GM06990 (cell line): ENCODE data around the gene LENG9.

Experiments
- DNase-seq: peaks from one replicate; pipeline ENCODE4 v3.0.0-alpha.2; 2011; ENCODE audit not compliant: insufficient read length; ENCODE audit errors: extremely low read depth
- H3K27me3 ChIP-seq: replicated peaks from 2 replicates; pipeline ENCODE4 v1.6.0; 2011; ENCODE audit warnings: low read length; ENCODE audit not compliant: control insufficient read depth, insufficient read depth
- H3K36me3 ChIP-seq: 2 replicates; pipeline ENCODE4 v1.5.1; 2011; ENCODE audit warnings: low read length; ENCODE audit not compliant: control insufficient read depth, insufficient read depth
- H3K4me3 ChIP-seq: replicated peaks from 2 replicates; pipeline ENCODE4 v1.5.1; 2011; ENCODE audit warnings: low read depth, mild to moderate bottlenecking, control low read depth, low read length
- CTCF ChIP-seq: IDR thresholded peaks from 2 replicates; pipeline ENCODE4 v1.5.1; 2011; ENCODE audit warnings: low read length, control low read depth, mild to moderate bottlenecking, inconsistent platforms; ENCODE audit not compliant: insufficient read depth, poor library complexity, severe bottlenecking

Gene LENG9

DNA sequence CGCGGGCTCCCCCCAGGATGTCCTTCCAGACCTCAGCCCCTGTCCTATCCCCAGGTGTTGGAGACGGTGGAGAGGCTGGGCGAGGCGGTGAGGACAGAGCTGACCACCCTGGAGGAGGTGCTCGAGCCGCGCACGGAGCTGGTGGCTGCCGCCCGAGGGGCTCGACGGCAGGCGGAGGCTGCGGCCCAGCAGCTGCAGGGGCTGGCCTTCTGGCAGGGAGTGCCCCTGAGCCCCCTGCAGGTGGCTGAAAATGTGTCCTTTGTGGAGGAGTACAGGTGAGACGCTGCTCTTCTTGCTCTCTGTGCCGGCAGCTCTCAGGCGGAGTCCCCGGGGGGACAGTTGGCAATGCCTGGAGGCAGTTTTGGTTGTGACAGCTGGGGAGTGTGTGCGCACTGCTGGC, 41.4 kb downstream of the LENG9 start:
- Histone ChIP-seq H3K27me3 (no peaks in the 10 kb centered on the region; the same call in 1 of the 2 replicates), H3K4me3 (no peak overlapping the region), H3K36me3 (no peaks in the 10 kb centered on the region)
- TF ChIP-seq CTCF, result no peak
- no peak for DNase-seq

GRCh38 chr19:54421521-54421920, 42.1 kb downstream of the LENG9 start:
- H3K4me3 ChIP-seq, result no peak overlapping the region
- TF ChIP-seq CTCF, result no peak
- H3K36me3 ChIP-seq, result no peaks in the 10 kb centered on the region
- no peaks in the 10 kb centered on the region; the same call in 1 of the 2 replicates for H3K27me3 ChIP-seq
- no peak for DNase-seq

- DNase-seq, result no peak
- Histone ChIP-seq H3K27me3 (no peaks in the 10 kb centered on the region; the same call in 1 of the 2 replicates), H3K4me3 (no peak overlapping the region), H3K36me3 (no peaks in the 10 kb centered on the region)
- TF ChIP-seq CTCF, result no peak
Measured at GRCh38 chr19:54421169-54421516, 42.4 kb downstream of the LENG9 start.

DNA sequence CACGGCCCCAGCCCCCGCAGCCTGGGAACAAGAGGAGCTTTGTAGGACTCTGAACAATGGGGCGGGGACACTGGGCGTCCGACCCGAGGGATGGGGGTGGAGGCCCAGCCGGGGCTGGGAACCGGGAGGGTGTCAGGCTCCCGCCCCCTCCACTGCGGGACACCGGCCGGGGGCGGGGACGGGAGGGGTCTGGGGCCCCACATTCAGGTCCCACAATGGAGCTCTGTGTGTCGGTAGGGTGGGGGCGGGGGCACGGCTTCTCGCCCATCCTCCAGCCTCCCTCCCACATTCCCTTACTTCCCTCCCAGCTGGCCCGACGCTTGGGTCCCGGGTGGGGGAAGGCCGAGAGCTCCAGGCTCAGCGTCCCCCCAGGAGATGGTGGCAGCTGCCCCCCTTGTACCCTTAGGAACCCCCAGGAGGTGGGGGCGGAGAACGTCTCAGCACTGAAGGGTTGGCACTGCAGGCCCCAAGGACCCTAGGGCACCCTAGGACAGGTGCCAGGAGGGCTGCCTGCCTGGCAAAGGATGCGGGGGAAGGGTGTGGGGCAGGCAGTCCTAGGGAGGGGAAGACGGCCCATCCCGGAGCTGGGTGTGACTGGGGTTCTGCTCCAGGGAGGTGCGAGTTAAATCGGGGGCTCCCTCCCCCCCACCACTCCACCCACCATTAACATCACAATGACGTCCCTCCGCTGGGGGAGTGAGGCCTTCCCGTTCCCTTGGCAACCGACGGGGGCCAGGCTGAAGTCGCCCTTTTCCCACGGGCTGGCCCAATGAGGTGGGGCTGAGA, 43.0 kb downstream of the LENG9 start:
- no peaks in the 10 kb centered on the region for H3K36me3 ChIP-seq
- no peak for DNase-seq
- no peaks in the 10 kb centered on the region; the same call in 1 of the 2 replicates for H3K27me3 ChIP-seq
- H3K4me3 ChIP-seq, result no peak overlapping the region
- TF ChIP-seq CTCF, result no peak

GRCh38 chr19:54420068-54420382, 43.6 kb downstream of the LENG9 start:
- H3K27me3 ChIP-seq, result no peaks in the 10 kb centered on the region; the same call in 1 of the 2 replicates
- no peak for DNase-seq
- no peak overlapping the region for H3K4me3 ChIP-seq
- no peak for TF ChIP-seq CTCF
- no peaks in the 10 kb centered on the region for H3K36me3 ChIP-seq
